ENCODE measurements around the gene ATF7IP2.

- TF ChIP-seq GATA2 (IDR thresholded peaks at IDR 0.05; ENCODE audit: low read depth, low read length) = no peak
- no peak for TF ChIP-seq GATA3 (IDR thresholded peaks at IDR 0.05; ENCODE audit: low read depth, low read length)
These were observed 27.2 kb downstream of the ATF7IP2 start for GRCh38 chr16:10412935-10413601.

All from SH-SY5Y (cell line).